ENCODE measurements around the gene RAP1A.
A peak's percentile ranks its signal among the peaks of the same experiment; 100 is the strongest.

Gene RAP1A

DNA sequence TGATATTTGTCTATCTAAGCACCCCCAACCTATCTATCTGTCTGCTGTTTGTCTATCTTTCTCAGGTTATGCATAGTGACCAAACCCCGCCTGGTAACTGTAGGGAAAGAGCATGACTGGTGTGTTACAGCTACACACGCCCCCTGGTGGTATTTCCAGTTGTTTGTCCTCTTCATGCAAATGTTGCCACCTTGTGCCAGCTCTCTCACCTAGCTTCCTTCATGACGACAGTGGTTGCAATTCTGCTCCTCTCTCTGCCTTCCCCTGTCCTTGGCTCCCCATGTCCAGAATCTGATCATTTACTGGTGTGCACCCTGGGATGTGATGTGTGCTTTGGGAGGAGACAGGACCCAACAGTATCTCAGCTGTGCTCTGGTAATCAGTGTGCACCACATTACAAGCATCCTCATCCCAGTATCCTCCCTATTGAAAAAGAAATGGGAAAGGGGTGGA is 127.7 kb downstream of the RAP1A start:
- TF ChIP-seq, protein P1, sequence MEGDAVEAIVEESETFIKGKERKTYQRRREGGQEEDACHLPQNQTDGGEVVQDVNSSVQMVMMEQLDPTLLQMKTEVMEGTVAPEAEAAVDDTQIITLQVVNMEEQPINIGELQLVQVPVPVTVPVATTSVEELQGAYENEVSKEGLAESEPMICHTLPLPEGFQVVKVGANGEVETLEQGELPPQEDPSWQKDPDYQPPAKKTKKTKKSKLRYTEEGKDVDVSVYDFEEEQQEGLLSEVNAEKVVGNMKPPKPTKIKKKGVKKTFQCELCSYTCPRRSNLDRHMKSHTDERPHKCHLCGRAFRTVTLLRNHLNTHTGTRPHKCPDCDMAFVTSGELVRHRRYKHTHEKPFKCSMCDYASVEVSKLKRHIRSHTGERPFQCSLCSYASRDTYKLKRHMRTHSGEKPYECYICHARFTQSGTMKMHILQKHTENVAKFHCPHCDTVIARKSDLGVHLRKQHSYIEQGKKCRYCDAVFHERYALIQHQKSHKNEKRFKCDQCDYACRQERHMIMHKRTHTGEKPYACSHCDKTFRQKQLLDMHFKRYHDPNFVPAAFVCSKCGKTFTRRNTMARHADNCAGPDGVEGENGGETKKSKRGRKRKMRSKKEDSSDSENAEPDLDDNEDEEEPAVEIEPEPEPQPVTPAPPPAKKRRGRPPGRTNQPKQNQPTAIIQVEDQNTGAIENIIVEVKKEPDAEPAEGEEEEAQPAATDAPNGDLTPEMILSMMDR (conservative IDR thresholded peaks at IDR 0.05; ENCODE audit: low read depth, low read length): peak; percentile 77

DNA sequence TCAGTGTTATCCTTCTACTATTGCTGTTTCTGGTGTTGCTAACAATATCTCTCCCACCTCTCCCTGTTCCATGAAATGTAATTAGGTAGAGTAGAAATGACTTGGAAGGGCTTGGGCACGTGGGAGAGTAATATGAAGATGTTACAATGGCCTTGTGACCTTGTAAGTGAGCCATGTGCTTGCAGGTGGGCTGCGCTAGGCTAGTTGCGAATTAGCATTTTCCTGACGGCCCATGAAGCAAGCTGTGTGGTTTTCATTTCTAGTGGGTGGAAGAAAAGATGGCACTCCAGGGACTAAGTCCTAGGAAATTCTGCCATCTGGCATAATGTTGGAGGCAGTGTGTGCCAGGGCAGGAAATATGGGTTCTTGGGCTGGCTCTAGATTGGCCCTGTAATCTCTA is 128.4 kb downstream of the RAP1A start:
- peaks cover 5% of the 10 kb centered on the region for H3K4me1 ChIP-seq (ENCODE audit: low read depth, poor library complexity, severe bottlenecking)
- no peaks in the 10 kb centered on the region for H4K20me1 ChIP-seq (ENCODE audit: insufficient read depth)
- no peaks in the 10 kb centered on the region for H3K36me3 ChIP-seq (ENCODE audit: insufficient read depth)
- H3K27ac ChIP-seq: no peak overlapping the region
- H3K9ac ChIP-seq: no peak overlapping the region
- H3K4me3 ChIP-seq (IDR thresholded peaks at IDR 0.05; ENCODE audit: insufficient read depth, low read depth, low read length): no peak overlapping the region
- H3K79me2 ChIP-seq (ENCODE audit: insufficient read depth, low read depth): no peaks in the 10 kb centered on the region
- TF ChIP-seq, protein P1 (conservative IDR thresholded peaks at IDR 0.05; ENCODE audit: low read depth, low read length): no peak
- no peaks in the 10 kb centered on the region for H3K27me3 ChIP-seq (ENCODE audit: insufficient read depth, low read depth)
- no peak overlapping the region for H3K4me2 ChIP-seq
- H2AFZ ChIP-seq (ENCODE audit: low read depth): no peak overlapping the region

More for the DNA sequence above, 127.7 kb downstream of the RAP1A start:
- Histone ChIP-seq H3K4me1 (ENCODE audit: low read depth, poor library complexity, severe bottlenecking) (peaks cover 5% of the 10 kb centered on the region), H3K4me2 (no peak overlapping the region), H3K4me3 (IDR thresholded peaks at IDR 0.05; ENCODE audit: insufficient read depth, low read depth, low read length) (no peak overlapping the region), H4K20me1 (ENCODE audit: insufficient read depth) (no peaks in the 10 kb centered on the region), H2AFZ (ENCODE audit: low read depth) (no peak overlapping the region), H3K36me3 (ENCODE audit: insufficient read depth) (no peaks in the 10 kb centered on the region), H3K79me2 (ENCODE audit: insufficient read depth, low read depth) (no peaks in the 10 kb centered on the region), H3K27me3 (ENCODE audit: insufficient read depth, low read depth) (no peaks in the 10 kb centered on the region), H3K9ac (no peak overlapping the region), H3K27ac (no peak overlapping the region)

DNA sequence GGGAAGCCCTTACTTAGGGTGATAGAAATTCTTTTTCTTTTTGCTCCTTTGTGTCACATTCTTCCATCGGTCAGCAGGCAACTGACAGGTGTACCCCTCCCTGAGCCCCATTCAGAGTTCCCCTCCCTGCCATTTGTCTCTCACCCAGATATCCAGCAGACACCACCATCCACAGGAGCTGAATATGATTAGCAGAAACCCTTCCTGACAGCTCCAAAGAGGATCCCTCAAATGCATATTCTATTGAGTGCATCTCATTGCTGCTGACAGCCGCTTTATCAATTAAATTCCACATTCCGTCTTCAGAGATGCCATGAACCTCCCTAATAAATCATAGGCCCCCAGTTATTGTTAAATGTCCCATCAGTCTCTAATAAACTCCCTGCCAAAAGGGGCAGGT is 130.0 kb downstream of the RAP1A start:
- Histone ChIP-seq H3K27me3 (ENCODE audit: insufficient read depth, low read depth) (no peaks in the 10 kb centered on the region), H3K4me3 (IDR thresholded peaks at IDR 0.05; ENCODE audit: insufficient read depth, low read depth, low read length) (no peak overlapping the region), H3K79me2 (ENCODE audit: insufficient read depth, low read depth) (no peaks in the 10 kb centered on the region), H3K4me2 (no peak overlapping the region), H3K9ac (no peak overlapping the region), H4K20me1 (ENCODE audit: insufficient read depth) (no peaks in the 10 kb centered on the region), H3K4me1 (ENCODE audit: low read depth, poor library complexity, severe bottlenecking) (peaks cover 10% of the 10 kb centered on the region), H3K27ac (no peak overlapping the region), H2AFZ (ENCODE audit: low read depth) (no peak overlapping the region), H3K36me3 (ENCODE audit: insufficient read depth) (no peaks in the 10 kb centered on the region)
- TF ChIP-seq, protein P1 (conservative IDR thresholded peaks at IDR 0.05; ENCODE audit: low read depth, low read length): no peak

DNA sequence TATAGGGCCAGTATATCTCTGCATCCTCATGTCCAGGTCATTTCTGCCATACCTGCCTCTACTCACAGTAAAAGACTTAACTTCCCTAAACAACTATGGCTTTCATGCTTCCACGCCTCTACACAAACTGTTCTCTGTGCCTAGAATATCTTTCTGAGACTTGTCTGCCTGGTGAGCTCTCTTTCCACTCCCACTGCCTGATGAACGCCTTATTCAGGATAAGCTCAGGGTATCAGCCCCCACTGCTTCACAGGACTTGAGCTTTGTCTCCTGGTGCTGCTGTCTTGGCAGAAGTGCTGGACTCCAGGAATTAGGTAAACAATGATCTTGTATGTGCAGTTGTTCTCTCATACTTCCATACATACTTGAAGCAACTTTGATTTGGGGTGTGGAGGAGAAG is 131.3 kb downstream of the RAP1A start:
- Histone ChIP-seq H3K4me2 (no peak overlapping the region), H4K20me1 (ENCODE audit: insufficient read depth) (no peaks in the 10 kb centered on the region), H3K9ac (no peak overlapping the region), H2AFZ (ENCODE audit: low read depth) (no peak overlapping the region), H3K4me3 (IDR thresholded peaks at IDR 0.05; ENCODE audit: insufficient read depth, low read depth, low read length) (no peak overlapping the region), H3K27ac (no peak overlapping the region), H3K36me3 (ENCODE audit: insufficient read depth) (no peaks in the 10 kb centered on the region), H3K79me2 (ENCODE audit: insufficient read depth, low read depth) (no peaks in the 10 kb centered on the region), H3K4me1 (ENCODE audit: low read depth, poor library complexity, severe bottlenecking) (peaks cover 11% of the 10 kb centered on the region), H3K27me3 (ENCODE audit: insufficient read depth, low read depth) (no peaks in the 10 kb centered on the region)
- TF ChIP-seq, protein P1 (conservative IDR thresholded peaks at IDR 0.05; ENCODE audit: low read depth, low read length): no peak

Measured in KMS-11 (cell line).